Testis (tissue), 3 donors: Measurements from ENCODE around the gene STX18. TPM values are rescaled to one million over a fixed set of nuclear protein-coding genes. Genes with fewer than 3 reads are reported as not detected.

ENCODE experiments used
- DNase-seq: peaks from one replicate; pipeline ENCODE4 v3.0.0-alpha.2; 2019
- H3K27ac ChIP-seq, 2 donors: fragments of 200-600 bp; sonication (generic); one replicate each; pipeline ENCODE4 v1.5.1; 2019
- H3K27me3 ChIP-seq: fragments of 200-600 bp; sonication (generic); one replicate; pipeline ENCODE4 v1.5.1; 2019
- H3K36me3 ChIP-seq: fragments of 200-600 bp; sonication (generic); one replicate; pipeline ENCODE4 v1.5.1; 2017; ENCODE audit warnings: low read depth; ENCODE audit errors: missing control alignments
- H3K4me1 ChIP-seq: fragments of 200-600 bp; sonication (generic); one replicate; pipeline ENCODE4 v1.5.1; 2019
- H3K4me3 ChIP-seq, 2 donors: fragments of 200-600 bp; sonication (generic); one replicate each; pipeline ENCODE4 v1.5.1; 2017 to 2019
- H3K9me3 ChIP-seq: fragments of 200-600 bp; sonication (generic); one replicate; pipeline ENCODE4 v1.5.1; 2017
- POLR2A ChIP-seq: fragments of 450-650 bp; IDR thresholded peaks from one replicate; pipeline ENCODE4 v1.6.1; 2017; ENCODE audit warnings: antibody characterized with exemption, mild to moderate bottlenecking, moderate library complexity
- WGBS, 2 donors: methylation state at CpG; one replicate each; pipeline ENCODE4 v1.1.5; 2018; 5-methylcytosine and 5-hydroxymethylcytosine counted together
- intact Hi-C: fragments of 100-400 bp; cut with DNase I; formaldehyde crosslinking; loops from one replicate; pipeline ENCODE4 v1.15.1; 2023; ENCODE audit warnings: low total_unique reads
- polyA plus RNA-seq: library from polyadenylated mRNA; stranded (reverse); fragments of 350-450 nt; fragmentation: Illumina TruSeq; extraction: RNeasy Lipid Tissue Mini Kit (QIAGEN cat#74804); gene quantifications from one replicate; pipeline ENCODE4 v1.2.3, GENCODE V29; 2014; ENCODE audit warnings: low read depth, low replicate concordance; ENCODE audit not compliant: insufficient read depth
- total RNA-seq, 2 donors: library from RNA; depleted of rRNA; stranded (reverse); fragments of >200 nt; gene quantifications; one replicate each; pipeline ENCODE4 v1.2.3, GENCODE V29; 2016
- TF ChIP-seq, protein P1 (sequence below), 3 experiments: fragments of 450-650 bp in 2 of 3; fragments of 200-600 bp in 1 of 3; sonication (generic) in 1 of 3; IDR thresholded peaks; one replicate each; pipeline ENCODE4 v1.5.1; 2016 to 2019; ENCODE audit warnings: antibody characterized with exemption in 3 of 3, mild to moderate bottlenecking in 2 of 3, moderate library complexity in 1 of 3

Gene STX18
- total and polyA plus RNA-seq, 3 donors from 2014 or later = 53.5 to 111 (median 55.0) TPM

DNA sequence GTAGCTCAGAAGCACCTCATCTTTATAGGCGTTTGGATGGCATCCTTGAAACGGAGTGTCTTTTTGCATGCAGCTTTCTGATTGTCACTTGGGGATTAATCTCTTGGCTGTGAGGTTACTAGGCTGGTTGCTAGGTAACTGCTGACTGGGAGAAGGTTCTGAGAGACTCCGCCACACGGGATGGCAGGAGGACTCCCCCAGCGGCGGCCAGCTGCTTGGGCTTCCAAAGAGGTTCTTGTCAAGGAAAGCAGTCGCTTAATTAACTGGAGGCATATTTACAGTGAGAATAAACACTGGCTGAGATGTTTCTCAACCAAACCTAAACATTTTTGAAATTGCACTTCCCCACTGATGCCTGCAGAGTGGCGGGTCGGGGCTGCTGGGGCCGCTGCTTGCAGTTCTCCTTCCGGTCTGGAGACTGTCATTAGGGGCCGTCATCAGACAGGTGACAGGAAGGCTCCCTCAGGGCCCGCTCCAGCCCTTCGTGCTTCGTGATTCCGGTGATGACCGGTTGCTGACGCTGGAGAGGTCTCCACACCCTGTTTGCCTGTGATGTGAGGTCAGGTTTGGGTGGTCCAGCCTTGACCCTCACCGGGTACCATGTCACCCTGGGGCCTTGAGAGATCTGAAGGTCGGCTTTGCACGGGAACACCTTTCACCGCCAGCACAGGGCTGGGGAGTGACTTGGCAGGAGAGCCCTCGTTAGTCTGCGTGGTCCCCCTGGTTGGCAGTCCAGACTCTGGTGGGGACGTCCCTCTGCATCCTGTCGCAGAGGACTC, 145.8 kb downstream of the STX18 start:
- Histone ChIP-seq H3K27ac (no peak overlapping the region), H3K9me3 (no peaks in the 10 kb centered on the region), H3K4me3 (no peak overlapping the region), H3K27me3 (no peaks in the 10 kb centered on the region), H3K4me1 (peaks cover 12% of the 10 kb centered on the region), H3K36me3 (no peaks in the 10 kb centered on the region)
- TF ChIP-seq, protein P1, sequence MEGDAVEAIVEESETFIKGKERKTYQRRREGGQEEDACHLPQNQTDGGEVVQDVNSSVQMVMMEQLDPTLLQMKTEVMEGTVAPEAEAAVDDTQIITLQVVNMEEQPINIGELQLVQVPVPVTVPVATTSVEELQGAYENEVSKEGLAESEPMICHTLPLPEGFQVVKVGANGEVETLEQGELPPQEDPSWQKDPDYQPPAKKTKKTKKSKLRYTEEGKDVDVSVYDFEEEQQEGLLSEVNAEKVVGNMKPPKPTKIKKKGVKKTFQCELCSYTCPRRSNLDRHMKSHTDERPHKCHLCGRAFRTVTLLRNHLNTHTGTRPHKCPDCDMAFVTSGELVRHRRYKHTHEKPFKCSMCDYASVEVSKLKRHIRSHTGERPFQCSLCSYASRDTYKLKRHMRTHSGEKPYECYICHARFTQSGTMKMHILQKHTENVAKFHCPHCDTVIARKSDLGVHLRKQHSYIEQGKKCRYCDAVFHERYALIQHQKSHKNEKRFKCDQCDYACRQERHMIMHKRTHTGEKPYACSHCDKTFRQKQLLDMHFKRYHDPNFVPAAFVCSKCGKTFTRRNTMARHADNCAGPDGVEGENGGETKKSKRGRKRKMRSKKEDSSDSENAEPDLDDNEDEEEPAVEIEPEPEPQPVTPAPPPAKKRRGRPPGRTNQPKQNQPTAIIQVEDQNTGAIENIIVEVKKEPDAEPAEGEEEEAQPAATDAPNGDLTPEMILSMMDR (IDR thresholded peaks at IDR 0.05) = no peak
- TF ChIP-seq POLR2A = no peak
- WGBS, 2 donors = 27 to 58% methylated on average over 23 to 26 of the region's 26 CpGs
- intact Hi-C loops = no loop called here
- DNase-seq = no peak

DNA sequence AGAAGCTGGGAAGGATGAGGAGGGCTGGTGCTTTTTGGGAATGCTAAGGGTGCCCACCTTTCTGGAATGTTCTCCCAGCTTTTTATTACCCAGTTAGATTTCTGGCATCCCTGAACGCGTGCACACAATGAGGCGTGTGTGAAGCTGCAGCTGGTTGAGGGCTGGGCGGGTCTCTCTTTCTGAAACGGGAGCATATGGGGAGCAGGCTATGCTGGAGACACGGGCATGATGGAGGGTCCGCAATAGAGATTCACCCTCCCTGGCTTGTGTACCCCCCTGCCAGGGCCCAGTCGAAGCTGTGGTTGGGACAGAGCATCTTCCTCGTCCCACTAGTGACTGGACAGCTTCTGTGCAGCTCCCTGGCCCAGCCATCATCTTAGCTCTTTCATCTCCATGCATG, 146.5 kb downstream of the STX18 start:
- H3K36me3 ChIP-seq = no peaks in the 10 kb centered on the region
- no peaks in the 10 kb centered on the region for H3K9me3 ChIP-seq
- no peak overlapping the region for H3K4me3 ChIP-seq
- DNase-seq = no peak
- no peaks in the 10 kb centered on the region for H3K27me3 ChIP-seq
- H3K4me1 ChIP-seq = peaks cover 12% of the 10 kb centered on the region
- intact Hi-C loops = no loop called here
- H3K27ac ChIP-seq = no peak overlapping the region
- WGBS, 2 donors = 61 to 70% methylated on average over 9 of the region's 9 CpGs
- TF ChIP-seq, protein P1 (IDR thresholded peaks at IDR 0.05) = no peak
- no peak for TF ChIP-seq POLR2A

DNA sequence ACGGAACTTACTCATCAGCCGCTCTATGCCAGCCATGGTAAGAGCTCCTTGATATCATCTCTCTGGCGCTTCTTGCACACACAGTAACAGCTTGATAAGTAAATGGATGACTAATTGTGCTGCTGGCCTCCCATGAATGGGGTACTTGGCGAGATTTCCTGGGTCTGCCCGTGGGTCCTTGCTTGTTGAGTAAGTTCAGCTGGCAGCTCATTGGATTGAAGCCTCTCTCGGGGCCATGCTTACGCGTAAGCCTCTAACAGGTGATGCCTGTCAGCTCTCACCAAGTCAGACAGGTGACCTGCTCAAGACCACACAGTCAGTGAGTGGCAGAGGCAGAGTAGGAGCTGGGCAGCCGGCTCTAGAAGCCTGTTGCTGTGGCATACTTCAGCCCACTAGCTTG, 147.2 kb downstream of the STX18 start:
- WGBS, 2 donors = 55 to 56% methylated on average over 5 to 9 of the region's 9 CpGs
- no peaks in the 10 kb centered on the region for H3K9me3 ChIP-seq
- no peaks in the 10 kb centered on the region for H3K27me3 ChIP-seq
- no peaks in the 10 kb centered on the region for H3K36me3 ChIP-seq
- peaks cover 12% of the 10 kb centered on the region for H3K4me1 ChIP-seq
- no peak for DNase-seq
- no peak overlapping the region for H3K4me3 ChIP-seq
- no peak overlapping the region for H3K27ac ChIP-seq
- TF ChIP-seq, protein P1 (IDR thresholded peaks at IDR 0.05) = no peak
- no peak for TF ChIP-seq POLR2A
- intact Hi-C loops = no loop called here

DNA sequence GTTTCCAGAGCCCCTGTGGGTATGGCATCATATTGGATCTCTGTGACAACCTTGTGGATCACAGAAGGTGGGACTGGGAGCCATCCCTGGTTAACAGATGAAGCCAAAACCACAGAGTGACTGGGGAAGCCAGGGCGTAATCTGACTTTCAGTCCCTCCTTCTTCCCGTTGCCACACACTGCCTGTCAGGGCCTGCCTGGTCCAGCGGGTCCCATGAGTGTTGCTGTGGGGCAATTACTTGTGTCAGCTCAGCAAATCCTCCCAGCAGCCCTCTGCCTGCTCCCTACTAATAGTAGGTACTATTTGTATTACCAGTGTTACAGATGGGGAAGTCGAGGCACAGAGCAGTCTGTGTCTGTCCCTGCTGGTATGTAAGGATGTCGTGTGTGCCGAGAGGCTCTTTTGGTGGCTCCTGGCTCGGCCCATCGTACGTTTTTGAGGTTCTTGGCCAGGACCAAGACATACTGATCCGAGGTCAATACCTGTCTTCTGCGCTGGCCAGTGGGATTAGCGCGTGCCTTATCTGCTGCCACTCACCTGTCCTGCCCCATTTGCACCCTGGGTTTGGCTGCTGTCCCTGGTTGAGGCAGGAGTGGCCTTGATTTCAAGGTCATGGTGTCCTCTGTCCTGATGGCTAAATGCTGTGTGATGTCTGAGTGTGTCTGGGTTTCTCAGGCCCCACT, 149.2 kb downstream of the STX18 start:
- Histone ChIP-seq H3K4me1 (peaks cover 15% of the 10 kb centered on the region), H3K27me3 (no peaks in the 10 kb centered on the region), H3K9me3 (no peaks in the 10 kb centered on the region), H3K27ac (no peak overlapping the region), H3K36me3 (no peaks in the 10 kb centered on the region), H3K4me3 (no peak overlapping the region)
- TF ChIP-seq, protein P1 (IDR thresholded peaks at IDR 0.05) = no peak
- no peak for TF ChIP-seq POLR2A
- intact Hi-C loops = no loop called here
- 77 to 85% methylated on average over 11 to 13 of the region's 13 CpGs for whole genome bisulfite sequencing, 2 donors
- DNase-seq = no peak
